ENCODE measurements around the gene CDCA5. TPM values are rescaled to one million over a fixed set of nuclear protein-coding genes. Genes with fewer than 3 reads are reported as not detected.
A peak's percentile ranks its signal among the peaks of the same experiment; 100 is the strongest.

Gene CDCA5
- total RNA-seq, 1 experiment from 2014 or later = 119 TPM

- Histone ChIP-seq H3K4me1 (ENCODE audit: insufficient read depth, low read length, poor library complexity, severe bottlenecking) (peaks cover 3% of the 10 kb centered on the region), H3K27ac (ENCODE audit: low read depth, low read length, poor library complexity, severe bottlenecking) (no peak overlapping the region), H3K4me3 (ENCODE audit: low read depth, low read length, poor library complexity, severe bottlenecking) (no peak overlapping the region), H3K9me3 (ENCODE audit: low read depth, low read length, poor library complexity, severe bottlenecking) (no peaks in the 10 kb centered on the region), H3K36me3 (ENCODE audit: insufficient read depth, low read length, poor library complexity, severe bottlenecking) (no peaks in the 10 kb centered on the region), H3K27me3 (replicated peaks; ENCODE audit: insufficient read depth, low read depth, low read length, poor library complexity) (no peaks in the 10 kb centered on the region)
- intact Hi-C loops (cut with micrococcal nuclease; ENCODE audit: unreplicated experiment) = no loop called here
- no peak for DNase-seq (ENCODE audit: low spot score)
- BruUV-seq (replicated peaks) = no TSS peak
- POLR2A ChIA-PET (ENCODE audit: low non-redundant PET) = interaction anchor here (0.7 kb wide), 1 partner anchor 470 kb away, joined by 4 read pairs; no protein-coding TSS in a partner anchor
- TF ChIP-seq CTCF (conservative IDR thresholded peaks at IDR 0.05; ENCODE audit: low read depth, low read length) (no peak), EZH2 (IDR thresholded peaks at IDR 0.05; ENCODE audit: borderline replicate concordance, low read depth, low read length, poor library complexity, severe bottlenecking) (no peak)
- CTCF ChIA-PET = no interaction called here
Observed at GRCh38 chr11:65064847-65065240, 19.0 kb downstream of the CDCA5 start.

- Histone ChIP-seq H3K4me1 (ENCODE audit: insufficient read depth, low read length, poor library complexity, severe bottlenecking) (no peaks in the 10 kb centered on the region), H3K4me3 (ENCODE audit: low read depth, low read length, poor library complexity, severe bottlenecking) (no peak overlapping the region), H3K27ac (ENCODE audit: low read depth, low read length, poor library complexity, severe bottlenecking) (no peak overlapping the region), H3K27me3 (replicated peaks; ENCODE audit: insufficient read depth, low read depth, low read length, poor library complexity) (no peaks in the 10 kb centered on the region), H3K36me3 (ENCODE audit: insufficient read depth, low read length, poor library complexity, severe bottlenecking) (no peaks in the 10 kb centered on the region), H3K9me3 (ENCODE audit: low read depth, low read length, poor library complexity, severe bottlenecking) (no peaks in the 10 kb centered on the region)
- ChIA-PET CTCF (no interaction called here), POLR2A (ENCODE audit: low non-redundant PET) (no interaction called here)
- no peak for TF ChIP-seq EZH2 (IDR thresholded peaks at IDR 0.05; ENCODE audit: borderline replicate concordance, low read depth, low read length, poor library complexity, severe bottlenecking)
- TF ChIP-seq CTCF (conservative IDR thresholded peaks at IDR 0.05; ENCODE audit: low read depth, low read length) = no peak
- no TSS peak for BruUV-seq (replicated peaks)
- DNase-seq (ENCODE audit: low spot score) = no peak
- intact Hi-C loops (cut with micrococcal nuclease; ENCODE audit: unreplicated experiment) = no loop called here
Observed at GRCh38 chr11:65063532-65063931, 20.3 kb downstream of the CDCA5 start.

- Histone ChIP-seq H3K36me3 (ENCODE audit: insufficient read depth, low read length, poor library complexity, severe bottlenecking) (no peaks in the 10 kb centered on the region), H3K4me3 (ENCODE audit: low read depth, low read length, poor library complexity, severe bottlenecking) (no peak overlapping the region), H3K4me1 (ENCODE audit: insufficient read depth, low read length, poor library complexity, severe bottlenecking) (no peaks in the 10 kb centered on the region), H3K27me3 (replicated peaks; ENCODE audit: insufficient read depth, low read depth, low read length, poor library complexity) (no peaks in the 10 kb centered on the region), H3K27ac (ENCODE audit: low read depth, low read length, poor library complexity, severe bottlenecking) (no peak overlapping the region), H3K9me3 (ENCODE audit: low read depth, low read length, poor library complexity, severe bottlenecking) (no peaks in the 10 kb centered on the region)
- ChIA-PET CTCF (no interaction called here), POLR2A (ENCODE audit: low non-redundant PET) (no interaction called here)
- TF ChIP-seq EZH2 (IDR thresholded peaks at IDR 0.05; ENCODE audit: borderline replicate concordance, low read depth, low read length, poor library complexity, severe bottlenecking) (no peak), CTCF (conservative IDR thresholded peaks at IDR 0.05; ENCODE audit: low read depth, low read length) (no peak; the same call in 1 of the 2 replicates)
- intact Hi-C loops (cut with micrococcal nuclease; ENCODE audit: unreplicated experiment) = no loop called here
- BruUV-seq (replicated peaks) = no TSS peak
- peak; percentile 25 for DNase-seq (ENCODE audit: low spot score)
Observed at GRCh38 chr11:65060913-65061408, 22.9 kb downstream of the CDCA5 start.
